Panc1 (cell line): Measurements from ENCODE around the gene NCAM1.

Experiments
- CTCF ChIP-seq: fragments of 450-650 bp; IDR thresholded peaks from 2 replicates; pipeline ENCODE4 v1.5.1; 2017; ENCODE audit warnings: mild to moderate bottlenecking
- REST ChIP-seq, 2 experiments: IDR thresholded peaks; 2 replicates each; pipeline ENCODE4 v1.6.1; 2011 to 2012; ENCODE audit warnings: low read depth in 2 of 2, control low read depth in 1 of 2, low read length in 1 of 2, mild to moderate bottlenecking in 1 of 2, moderate library complexity in 1 of 2; ENCODE audit not compliant: insufficient read depth in 1 of 2

GRCh38 chr11:113046866-113047265, 85.6 kb downstream of the NCAM1 start:
- no peak for TF ChIP-seq CTCF
- TF ChIP-seq REST (IDR thresholded peaks at IDR 0.05; ENCODE audit: insufficient read depth in 1 of 2, low read depth in 2 of 2, low read length in 1 of 2), result no peak
